Astrocyte (in vitro differentiated cells and primary cell): Measurements from ENCODE around the gene IL21R. TPM values are rescaled to one million over a fixed set of nuclear protein-coding genes. Genes with fewer than 3 reads are reported as not detected.

Experiments
- DNase-seq: peaks from one replicate; pipeline ENCODE4 v3.0.0-alpha.2; 2010; ENCODE audit warnings: low read depth
- FAIRE-seq: peaks from 2 replicates; lab custom pipeline; 2011; peaks lifted over from hg19 to GRCh38; lab: Jason Lieb, UNC
- H2AFZ ChIP-seq: 2 replicates; pipeline ENCODE4 v1.6.0; 2012; ENCODE audit warnings: low read depth, low read length, inconsistent platforms
- H3K27ac ChIP-seq: 2 replicates; pipeline ENCODE4 v1.5.1; 2011; ENCODE audit warnings: low read depth, low read length, inconsistent platforms
- H3K27me3 ChIP-seq: 2 replicates; pipeline ENCODE4 v1.6.0; 2011; ENCODE audit warnings: low read length, inconsistent platforms; ENCODE audit not compliant: insufficient read depth
- H3K36me3 ChIP-seq: 2 replicates; pipeline ENCODE4 v1.5.1; 2011; ENCODE audit warnings: low read length, inconsistent platforms; ENCODE audit not compliant: insufficient read depth
- H3K4me1 ChIP-seq: 2 replicates; pipeline ENCODE4 v1.5.1; 2011; ENCODE audit warnings: low read length, inconsistent platforms; ENCODE audit not compliant: insufficient read depth
- H3K4me2 ChIP-seq: 2 replicates; pipeline ENCODE4 v1.6.0; 2012; ENCODE audit warnings: low read length, inconsistent platforms
- H3K4me3 ChIP-seq: 2 replicates; pipeline ENCODE4 v1.5.1; 2011; ENCODE audit warnings: low read depth, mild to moderate bottlenecking, low read length, inconsistent platforms; ENCODE audit not compliant: insufficient read depth
- H3K79me2 ChIP-seq: 2 replicates; pipeline ENCODE4 v1.6.0; 2012; ENCODE audit warnings: mild to moderate bottlenecking, low read length, inconsistent platforms; ENCODE audit not compliant: insufficient read depth
- H3K9ac ChIP-seq: 2 replicates; pipeline ENCODE4 v1.6.0; 2012; ENCODE audit warnings: mild to moderate bottlenecking, low read length, inconsistent platforms
- H3K9me3 ChIP-seq: 2 replicates; pipeline ENCODE4 v1.5.1; 2012; ENCODE audit warnings: low read depth, mild to moderate bottlenecking, low read length, inconsistent platforms; ENCODE audit not compliant: insufficient read depth
- H4K20me1 ChIP-seq: 2 replicates; pipeline ENCODE4 v1.6.0; 2012; ENCODE audit warnings: low read length, inconsistent platforms; ENCODE audit not compliant: insufficient read depth
- H3K27ac Mint-ChIP-seq: one replicate; pipeline ENCODE4 v1.8.0; 2021; ENCODE audit warnings: mild to moderate bottlenecking, mixed read lengths; ENCODE audit not compliant: unreplicated experiment
- H3K27me3 Mint-ChIP-seq: one replicate; pipeline ENCODE4 v1.8.0; 2021; ENCODE audit warnings: low read depth, mixed read lengths; ENCODE audit not compliant: unreplicated experiment
- H3K36me3 Mint-ChIP-seq: one replicate; pipeline ENCODE4 v1.8.0; 2021; ENCODE audit warnings: low read depth, mixed read lengths; ENCODE audit not compliant: unreplicated experiment
- H3K4me1 Mint-ChIP-seq: one replicate; pipeline ENCODE4 v1.8.0; 2021; ENCODE audit warnings: low read depth, mixed read lengths; ENCODE audit not compliant: unreplicated experiment
- H3K4me3 Mint-ChIP-seq: one replicate; pipeline ENCODE4 v1.8.0; 2021; ENCODE audit warnings: mild to moderate bottlenecking, moderate library complexity, mixed read lengths; ENCODE audit not compliant: unreplicated experiment
- H3K9me3 Mint-ChIP-seq: one replicate; pipeline ENCODE4 v1.8.0; 2021; ENCODE audit warnings: mild to moderate bottlenecking, mixed read lengths; ENCODE audit not compliant: unreplicated experiment
- EZH2 ChIP-seq: IDR thresholded peaks from 2 replicates; pipeline ENCODE4 v1.6.1; 2012; ENCODE audit warnings: mild to moderate bottlenecking, low read length, inconsistent platforms; ENCODE audit not compliant: insufficient read depth
- total RNA-seq: library from RNA; stranded (reverse); gene quantifications from 2 replicates; pipeline ENCODE4 v1.2.1, GENCODE V29; 2021
- TF ChIP-seq, protein P1 (sequence below): IDR thresholded peaks from 2 replicates; pipeline ENCODE4 v1.5.1; 2011; ENCODE audit warnings: low read depth, mild to moderate bottlenecking, inconsistent platforms, low read length, moderate library complexity; ENCODE audit not compliant: insufficient read depth

Gene IL21R
- total RNA-seq, 1 donor from 2014 or later: 1.8 TPM

- TF ChIP-seq EZH2: no peak
- TF ChIP-seq, protein P1, sequence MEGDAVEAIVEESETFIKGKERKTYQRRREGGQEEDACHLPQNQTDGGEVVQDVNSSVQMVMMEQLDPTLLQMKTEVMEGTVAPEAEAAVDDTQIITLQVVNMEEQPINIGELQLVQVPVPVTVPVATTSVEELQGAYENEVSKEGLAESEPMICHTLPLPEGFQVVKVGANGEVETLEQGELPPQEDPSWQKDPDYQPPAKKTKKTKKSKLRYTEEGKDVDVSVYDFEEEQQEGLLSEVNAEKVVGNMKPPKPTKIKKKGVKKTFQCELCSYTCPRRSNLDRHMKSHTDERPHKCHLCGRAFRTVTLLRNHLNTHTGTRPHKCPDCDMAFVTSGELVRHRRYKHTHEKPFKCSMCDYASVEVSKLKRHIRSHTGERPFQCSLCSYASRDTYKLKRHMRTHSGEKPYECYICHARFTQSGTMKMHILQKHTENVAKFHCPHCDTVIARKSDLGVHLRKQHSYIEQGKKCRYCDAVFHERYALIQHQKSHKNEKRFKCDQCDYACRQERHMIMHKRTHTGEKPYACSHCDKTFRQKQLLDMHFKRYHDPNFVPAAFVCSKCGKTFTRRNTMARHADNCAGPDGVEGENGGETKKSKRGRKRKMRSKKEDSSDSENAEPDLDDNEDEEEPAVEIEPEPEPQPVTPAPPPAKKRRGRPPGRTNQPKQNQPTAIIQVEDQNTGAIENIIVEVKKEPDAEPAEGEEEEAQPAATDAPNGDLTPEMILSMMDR: no peak
- no peak overlapping the region for H3K4me3 ChIP-seq
- peaks cover 17% of the 10 kb centered on the region for H3K9me3 Mint-ChIP-seq
- no peak overlapping the region for H3K4me3 Mint-ChIP-seq
- no peaks in the 10 kb centered on the region for H3K27me3 ChIP-seq
- H3K27me3 Mint-ChIP-seq: peaks cover 2% of the 10 kb centered on the region
- no peak for FAIRE-seq
- no peaks in the 10 kb centered on the region for H3K36me3 ChIP-seq
- H3K4me1 Mint-ChIP-seq: no peaks in the 10 kb centered on the region
- H2AFZ ChIP-seq: no peak overlapping the region
- H4K20me1 ChIP-seq: no peaks in the 10 kb centered on the region
- H3K36me3 Mint-ChIP-seq: peaks cover 14% of the 10 kb centered on the region
- no peak overlapping the region for H3K9ac ChIP-seq
- H3K27ac ChIP-seq: no peak overlapping the region
- no peaks in the 10 kb centered on the region for H3K79me2 ChIP-seq
- DNase-seq: no peak
- H3K9me3 ChIP-seq: peaks cover 9% of the 10 kb centered on the region
- no peak overlapping the region for H3K27ac Mint-ChIP-seq
- no peak overlapping the region for H3K4me2 ChIP-seq
- H3K4me1 ChIP-seq: no peaks in the 10 kb centered on the region
These were observed 42.5 kb downstream of the IL21R start for GRCh38 chr16:27444470-27444869.

DNA sequence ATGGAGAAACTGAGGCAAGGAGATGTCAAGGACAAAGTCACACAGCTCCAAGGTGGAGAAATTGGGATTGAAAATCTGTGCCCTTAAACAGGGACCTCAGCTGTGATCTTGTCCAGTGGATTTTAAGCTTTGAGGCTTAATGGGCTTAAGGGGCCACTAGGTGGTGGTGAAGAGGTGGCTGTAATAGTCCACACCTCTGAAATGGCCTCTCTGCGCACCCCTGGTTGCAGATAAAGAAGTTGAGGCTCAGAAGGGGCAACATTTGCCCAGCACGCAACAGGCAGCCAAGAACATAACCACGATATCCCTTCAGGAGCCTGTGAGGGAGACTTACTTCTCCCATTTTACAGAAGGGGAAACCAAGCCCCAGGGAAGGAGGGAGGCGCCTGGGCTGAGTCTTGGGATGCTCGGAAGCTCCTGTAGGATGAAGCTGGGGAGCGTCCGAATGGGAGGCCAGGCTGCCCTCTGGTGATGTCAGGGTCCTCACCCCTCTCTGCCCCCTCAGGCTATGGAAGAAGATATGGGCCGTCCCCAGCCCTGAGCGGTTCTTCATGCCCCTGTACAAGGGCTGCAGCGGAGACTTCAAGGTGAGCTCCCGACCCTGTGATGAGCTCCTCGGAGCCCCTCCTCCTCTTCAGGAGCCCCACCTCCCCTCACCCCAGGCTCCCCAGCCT is 43.7 kb downstream of the IL21R start:
- H3K27me3 ChIP-seq: no peaks in the 10 kb centered on the region
- H3K4me3 ChIP-seq: no peak overlapping the region
- no peaks in the 10 kb centered on the region for H3K4me1 Mint-ChIP-seq
- H3K27ac ChIP-seq: no peak overlapping the region
- TF ChIP-seq, protein P1: no peak
- no peak for TF ChIP-seq EZH2
- no peak for FAIRE-seq
- H3K9me3 Mint-ChIP-seq: peaks cover 17% of the 10 kb centered on the region
- H3K36me3 ChIP-seq: no peaks in the 10 kb centered on the region
- no peak overlapping the region for H3K27ac Mint-ChIP-seq
- H4K20me1 ChIP-seq: no peaks in the 10 kb centered on the region
- peaks cover 2% of the 10 kb centered on the region for H3K4me1 ChIP-seq
- H3K4me2 ChIP-seq: no peak overlapping the region
- H3K9me3 ChIP-seq: peaks cover 9% of the 10 kb centered on the region
- no peaks in the 10 kb centered on the region for H3K79me2 ChIP-seq
- peaks cover 14% of the 10 kb centered on the region for H3K36me3 Mint-ChIP-seq
- DNase-seq: no peak
- H3K4me3 Mint-ChIP-seq: no peak overlapping the region
- H2AFZ ChIP-seq: no peak overlapping the region
- H3K27me3 Mint-ChIP-seq: peaks cover 2% of the 10 kb centered on the region
- H3K9ac ChIP-seq: no peak overlapping the region

DNA sequence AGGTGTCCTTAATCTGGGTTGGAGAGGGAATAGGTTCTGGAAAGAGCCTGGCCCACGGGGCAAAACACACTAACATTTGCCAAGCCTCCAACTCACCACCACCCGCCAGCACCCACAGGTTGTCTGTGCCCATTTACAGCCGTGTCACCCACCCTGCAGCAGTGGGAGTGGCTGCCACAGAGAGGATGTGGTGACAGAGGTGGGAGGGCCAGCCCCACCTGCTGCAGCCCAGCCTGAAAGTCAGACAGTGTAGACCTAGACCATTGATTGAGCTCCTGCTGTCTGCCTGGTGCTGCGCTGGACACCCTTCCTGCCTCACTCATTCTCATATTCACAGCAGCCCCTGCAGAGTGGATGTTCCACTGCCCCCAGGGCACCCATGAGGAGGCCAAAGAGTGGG is 44.7 kb downstream of the IL21R start:
- DNase-seq (no peak), FAIRE-seq (no peak)
- no peak overlapping the region for H3K4me3 Mint-ChIP-seq
- Histone ChIP-seq H3K9me3 (peaks cover 9% of the 10 kb centered on the region), H3K9ac (no peak overlapping the region), H3K79me2 (no peaks in the 10 kb centered on the region), H3K4me2 (no peak overlapping the region), H3K27ac (no peak overlapping the region), H3K27me3 (no peaks in the 10 kb centered on the region), H3K4me3 (no peak overlapping the region), H4K20me1 (no peaks in the 10 kb centered on the region), H3K4me1 (peaks cover 4% of the 10 kb centered on the region), H3K36me3 (no peaks in the 10 kb centered on the region), H2AFZ (no peak overlapping the region)
- H3K27ac Mint-ChIP-seq: no peak overlapping the region
- H3K27me3 Mint-ChIP-seq: peaks cover 2% of the 10 kb centered on the region
- TF ChIP-seq EZH2: no peak
- TF ChIP-seq, protein P1: no peak
- H3K4me1 Mint-ChIP-seq: no peaks in the 10 kb centered on the region
- peaks cover 12% of the 10 kb centered on the region for H3K36me3 Mint-ChIP-seq
- peaks cover 17% of the 10 kb centered on the region for H3K9me3 Mint-ChIP-seq
